Measurements from ENCODE around the gene COMMD4.

COMMD4 gene

GRCh38 chr15:75357976-75358673 is 22.3 kb downstream of the COMMD4 start:
- no peak for DNase-seq

- no peak for DNase-seq
These were observed 23.1 kb downstream of the COMMD4 start for GRCh38 chr15:75358771-75359536.

- no peak for DNase-seq
These were observed 23.8 kb downstream of the COMMD4 start for GRCh38 chr15:75359537-75360250.

- DNase-seq = no peak
These were observed 24.5 kb downstream of the COMMD4 start for GRCh38 chr15:75360391-75360790.

- no peak for DNase-seq
These were observed 25.0 kb downstream of the COMMD4 start for GRCh38 chr15:75360856-75361255.

- DNase-seq = no peak
These were observed 25.6 kb downstream of the COMMD4 start for GRCh38 chr15:75361361-75361988.

GRCh38 chr15:75361989-75362641 is 26.3 kb downstream of the COMMD4 start:
- no peak for DNase-seq

GRCh38 chr15:75362642-75363249 is 26.9 kb downstream of the COMMD4 start:
- no peak for DNase-seq

- no peak for DNase-seq
These were observed 27.9 kb downstream of the COMMD4 start for GRCh38 chr15:75363786-75364185.

GRCh38 chr15:75364881-75365280 is 29.0 kb downstream of the COMMD4 start:
- no peak for DNase-seq

GRCh38 chr15:75366163-75366562 is 30.3 kb downstream of the COMMD4 start:
- DNase-seq = no peak

- no peak for DNase-seq
These were observed 31.1 kb downstream of the COMMD4 start for GRCh38 chr15:75367006-75367405.

GRCh38 chr15:75367406-75367912 is 31.6 kb downstream of the COMMD4 start:
- DNase-seq = no peak

- peak; percentile 95 for DNase-seq
These were observed 32.2 kb downstream of the COMMD4 start, which contains the start of gene MAN2C1 for GRCh38 chr15:75367913-75368688. Gene MAN2C1 (minus strand): TSS chr15:75368607. CDS start chr15:75368583, 24 bp downstream.

- DNase-seq = no peak
These were observed 32.9 kb downstream of the COMMD4 start for GRCh38 chr15:75368689-75369239.

GRCh38 chr15:75369897-75370581 is 34.2 kb downstream of the COMMD4 start:
- no peak for DNase-seq

GRCh38 chr15:75371486-75371885 is 35.6 kb downstream of the COMMD4 start:
- no peak for DNase-seq

- DNase-seq = no peak
These were observed 36.2 kb downstream of the COMMD4 start for GRCh38 chr15:75371901-75372688.

- no peak for DNase-seq
These were observed 44.9 kb downstream of the COMMD4 start for GRCh38 chr15:75380773-75381172.
